ENCODE data around the gene TMEM242. TPM values are rescaled to one million over a fixed set of nuclear protein-coding genes. Genes with fewer than 3 reads are reported as not detected.

TMEM242 gene
- total RNA-seq, 6 experiments from 2014 or later = 9.4 to 12.8 (median 10.8) TPM

DNA sequence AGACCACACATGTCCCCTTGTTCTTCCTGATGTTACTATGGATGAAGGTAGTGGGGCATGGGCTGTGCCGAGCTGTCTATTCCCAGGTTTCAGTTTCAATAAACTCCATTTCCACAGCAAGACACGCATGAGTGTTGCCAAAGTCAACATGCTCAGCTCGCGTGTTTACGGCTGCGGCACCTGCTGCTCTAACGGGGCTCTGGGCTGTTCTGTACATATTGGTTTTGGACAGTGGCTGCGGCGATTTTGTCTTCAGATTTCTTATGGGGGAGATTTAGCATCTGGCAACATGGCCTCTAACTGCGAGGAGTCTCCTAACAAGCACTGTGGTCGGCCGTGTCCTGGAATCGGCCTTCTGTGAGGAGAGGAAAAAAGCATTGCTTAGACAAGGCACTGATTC lies 58.6 kb downstream of the TMEM242 start:
- Mint-ChIP-seq H3K4me3 (no peak overlapping the region), H3K4me1 (ENCODE audit: low read depth) (no peaks in the 10 kb centered on the region), H3K27ac (no peak overlapping the region), H3K9me3 (no peaks in the 10 kb centered on the region), H3K27me3 (ENCODE audit: insufficient read depth) (peaks cover 15% of the 10 kb centered on the region), H3K36me3 (ENCODE audit: low read depth) (no peaks in the 10 kb centered on the region)
- no peak for DNase-seq
- TF ChIP-seq CTCF (IDR thresholded peaks at IDR 0.05) = no peak

- no peaks in the 10 kb centered on the region for H3K4me1 Mint-ChIP-seq (ENCODE audit: low read depth)
- H3K27me3 Mint-ChIP-seq (ENCODE audit: insufficient read depth) = peaks cover 15% of the 10 kb centered on the region
- H3K9me3 Mint-ChIP-seq = no peaks in the 10 kb centered on the region
- no peak for TF ChIP-seq CTCF (IDR thresholded peaks at IDR 0.05)
- no peak overlapping the region for H3K4me3 Mint-ChIP-seq
- no peaks in the 10 kb centered on the region for H3K36me3 Mint-ChIP-seq (ENCODE audit: low read depth)
- DNase-seq = no peak
- H3K27ac Mint-ChIP-seq = no peak overlapping the region
Observed at GRCh38 chr6:157263881-157264397, 59.4 kb downstream of the TMEM242 start.

DNA sequence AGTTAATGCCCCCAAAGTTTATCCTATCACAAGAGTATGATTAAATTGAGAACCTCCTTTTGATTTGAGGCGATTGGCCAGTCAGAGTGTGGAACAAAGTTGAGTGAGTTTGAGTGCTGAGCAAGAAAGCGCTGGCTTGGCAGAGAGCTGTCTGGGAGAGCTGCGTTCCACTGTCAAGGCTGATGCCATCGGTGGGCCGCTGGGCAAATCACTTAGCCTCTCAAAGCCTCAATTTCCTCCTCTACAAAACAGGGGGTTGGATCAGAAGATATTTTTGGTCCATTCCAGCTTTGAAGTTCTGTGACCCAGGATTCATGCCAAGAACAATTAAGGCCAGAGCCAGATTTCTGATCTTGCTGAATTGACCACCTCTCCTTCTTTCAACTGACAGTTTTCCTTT lies 60.2 kb downstream of the TMEM242 start:
- no peak for TF ChIP-seq CTCF (IDR thresholded peaks at IDR 0.05)
- no peak overlapping the region for H3K27ac Mint-ChIP-seq
- H3K9me3 Mint-ChIP-seq = no peaks in the 10 kb centered on the region
- H3K36me3 Mint-ChIP-seq (ENCODE audit: low read depth) = no peaks in the 10 kb centered on the region
- no peak overlapping the region for H3K4me3 Mint-ChIP-seq
- DNase-seq = no peak
- no peaks in the 10 kb centered on the region for H3K4me1 Mint-ChIP-seq (ENCODE audit: low read depth)
- peaks cover 21% of the 10 kb centered on the region for H3K27me3 Mint-ChIP-seq (ENCODE audit: insufficient read depth)

GRCh38 chr6:157261606-157262005 lies 61.7 kb downstream of the TMEM242 start:
- Mint-ChIP-seq H3K4me3 (no peak overlapping the region), H3K4me1 (ENCODE audit: low read depth) (no peaks in the 10 kb centered on the region), H3K27ac (no peak overlapping the region), H3K27me3 (ENCODE audit: insufficient read depth) (peaks cover 22% of the 10 kb centered on the region), H3K36me3 (ENCODE audit: low read depth) (no peaks in the 10 kb centered on the region), H3K9me3 (no peaks in the 10 kb centered on the region)
- DNase-seq = no peak
- TF ChIP-seq CTCF (IDR thresholded peaks at IDR 0.05) = no peak

DNA sequence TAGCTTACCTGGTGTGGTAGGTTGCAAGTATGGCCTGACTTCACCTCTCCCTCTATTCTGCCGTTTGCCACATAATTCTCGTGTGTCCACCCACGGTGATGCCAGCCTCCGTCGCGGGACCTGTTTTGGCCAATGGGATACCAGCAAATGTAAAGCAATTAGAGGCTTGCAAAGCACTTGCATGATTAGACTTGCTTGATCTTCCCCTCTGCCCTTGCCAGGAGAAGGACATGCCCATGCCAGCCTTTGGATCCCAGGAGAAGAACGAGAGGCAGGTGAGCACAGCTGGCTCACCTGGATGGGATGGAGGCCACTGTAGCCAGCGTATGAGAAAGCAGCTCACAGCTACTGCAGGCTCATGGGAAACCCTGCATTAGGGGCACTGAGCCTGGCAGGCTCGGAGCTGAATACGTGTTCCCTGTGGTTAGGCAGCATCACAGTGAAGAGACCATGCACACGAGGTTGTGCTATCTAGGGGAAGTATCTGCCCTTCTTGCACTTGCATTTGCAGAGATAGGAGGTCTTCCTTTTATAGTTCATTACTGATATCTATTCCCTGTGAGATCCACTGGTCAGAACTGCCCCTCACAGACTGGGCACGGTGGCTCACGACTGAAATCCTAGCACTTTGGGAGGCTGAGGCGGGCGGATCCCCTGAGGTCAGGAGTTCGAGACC lies 62.4 kb downstream of the TMEM242 start:
- Mint-ChIP-seq H3K27ac (no peak overlapping the region), H3K9me3 (no peaks in the 10 kb centered on the region), H3K36me3 (ENCODE audit: low read depth) (no peaks in the 10 kb centered on the region), H3K27me3 (ENCODE audit: insufficient read depth) (peaks cover 18% of the 10 kb centered on the region), H3K4me3 (no peak overlapping the region), H3K4me1 (ENCODE audit: low read depth) (no peaks in the 10 kb centered on the region)
- no peak for DNase-seq
- TF ChIP-seq CTCF (IDR thresholded peaks at IDR 0.05) = no peak

Data from HFFc6 (cell line).